Glutamatergic neuron (in vitro differentiated cells): ENCODE measurements around the gene TCERG1L. TPM values are rescaled to one million over a fixed set of nuclear protein-coding genes. Genes with fewer than 3 reads are reported as not detected.
A peak's percentile ranks its signal among the peaks of the same experiment; 100 is the strongest.

Experiments
- DNase-seq: peaks from one replicate; pipeline ENCODE4 v3.0.0; 2022
- H3K27ac Mint-ChIP-seq: one replicate; pipeline ENCODE4 v1.8.0; 2020; ENCODE audit warnings: mild to moderate bottlenecking, mixed read lengths, inconsistent platforms; ENCODE audit not compliant: unreplicated experiment
- H3K27me3 Mint-ChIP-seq: one replicate; pipeline ENCODE4 v1.8.0; 2020; ENCODE audit warnings: mild to moderate bottlenecking, moderate library complexity, mixed read lengths, inconsistent platforms; ENCODE audit not compliant: unreplicated experiment
- H3K36me3 Mint-ChIP-seq: one replicate; pipeline ENCODE4 v1.8.0; 2020; ENCODE audit warnings: mild to moderate bottlenecking, mixed read lengths, inconsistent platforms; ENCODE audit not compliant: unreplicated experiment
- H3K4me1 Mint-ChIP-seq: one replicate; pipeline ENCODE4 v1.8.0; 2020; ENCODE audit warnings: mild to moderate bottlenecking, low read depth, mixed read lengths, inconsistent platforms; ENCODE audit not compliant: unreplicated experiment
- H3K4me3 Mint-ChIP-seq: one replicate; pipeline ENCODE4 v1.8.0; 2020; ENCODE audit warnings: mild to moderate bottlenecking, mixed read lengths, inconsistent platforms; ENCODE audit not compliant: unreplicated experiment
- H3K9me3 Mint-ChIP-seq: one replicate; pipeline ENCODE4 v1.8.0; 2020; ENCODE audit warnings: mild to moderate bottlenecking, moderate library complexity, mixed read lengths, inconsistent platforms; ENCODE audit not compliant: unreplicated experiment
- total RNA-seq: library from RNA; stranded (reverse); fragmentation: NEBNext Ultra II Directional; extraction: Animal tissue kit (Norgen Biotek cat#: 25700); gene quantifications from one replicate; pipeline ENCODE4 v1.2.1, GENCODE V29; 2021; ENCODE audit not compliant: unreplicated experiment
- TF ChIP-seq, protein P1 (sequence below): fragments of 200-600 bp; sonication (generic); IDR thresholded peaks from one replicate; pipeline ENCODE4 v1.5.0; 2021; ENCODE audit not compliant: partially characterized antibody, unreplicated experiment

The TCERG1L gene
- total RNA-seq, 1 donor from 2014 or later = 2.2 TPM

DNA sequence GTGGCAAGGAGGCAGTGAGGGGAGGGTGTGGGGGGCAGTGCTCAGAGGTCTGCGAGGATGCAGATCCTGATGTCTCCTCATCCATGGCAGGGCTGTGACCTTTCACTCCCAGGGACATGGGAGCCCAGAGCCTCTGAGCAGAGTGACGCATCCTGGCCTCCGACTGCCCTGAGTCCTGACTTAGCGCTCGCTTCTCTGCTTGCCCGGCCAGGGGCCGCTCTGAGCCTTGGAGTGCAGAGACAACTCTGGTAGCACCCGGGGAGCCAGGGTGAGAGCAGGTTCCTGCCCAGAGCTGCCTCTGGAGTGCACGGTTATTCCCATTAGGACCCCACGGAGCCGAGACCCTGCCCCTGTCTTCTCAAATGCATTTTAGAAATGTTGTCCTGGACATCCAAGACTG is 188.0 kb downstream of the TCERG1L start:
- Mint-ChIP-seq H3K4me1 (peaks cover 4% of the 10 kb centered on the region), H3K27me3 (peaks cover 6% of the 10 kb centered on the region), H3K27ac (no peak overlapping the region), H3K9me3 (peaks cover 8% of the 10 kb centered on the region), H3K4me3 (no peak overlapping the region), H3K36me3 (peaks cover 4% of the 10 kb centered on the region)
- DNase-seq = no peak
- TF ChIP-seq, protein P1, sequence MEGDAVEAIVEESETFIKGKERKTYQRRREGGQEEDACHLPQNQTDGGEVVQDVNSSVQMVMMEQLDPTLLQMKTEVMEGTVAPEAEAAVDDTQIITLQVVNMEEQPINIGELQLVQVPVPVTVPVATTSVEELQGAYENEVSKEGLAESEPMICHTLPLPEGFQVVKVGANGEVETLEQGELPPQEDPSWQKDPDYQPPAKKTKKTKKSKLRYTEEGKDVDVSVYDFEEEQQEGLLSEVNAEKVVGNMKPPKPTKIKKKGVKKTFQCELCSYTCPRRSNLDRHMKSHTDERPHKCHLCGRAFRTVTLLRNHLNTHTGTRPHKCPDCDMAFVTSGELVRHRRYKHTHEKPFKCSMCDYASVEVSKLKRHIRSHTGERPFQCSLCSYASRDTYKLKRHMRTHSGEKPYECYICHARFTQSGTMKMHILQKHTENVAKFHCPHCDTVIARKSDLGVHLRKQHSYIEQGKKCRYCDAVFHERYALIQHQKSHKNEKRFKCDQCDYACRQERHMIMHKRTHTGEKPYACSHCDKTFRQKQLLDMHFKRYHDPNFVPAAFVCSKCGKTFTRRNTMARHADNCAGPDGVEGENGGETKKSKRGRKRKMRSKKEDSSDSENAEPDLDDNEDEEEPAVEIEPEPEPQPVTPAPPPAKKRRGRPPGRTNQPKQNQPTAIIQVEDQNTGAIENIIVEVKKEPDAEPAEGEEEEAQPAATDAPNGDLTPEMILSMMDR = no peak

DNA sequence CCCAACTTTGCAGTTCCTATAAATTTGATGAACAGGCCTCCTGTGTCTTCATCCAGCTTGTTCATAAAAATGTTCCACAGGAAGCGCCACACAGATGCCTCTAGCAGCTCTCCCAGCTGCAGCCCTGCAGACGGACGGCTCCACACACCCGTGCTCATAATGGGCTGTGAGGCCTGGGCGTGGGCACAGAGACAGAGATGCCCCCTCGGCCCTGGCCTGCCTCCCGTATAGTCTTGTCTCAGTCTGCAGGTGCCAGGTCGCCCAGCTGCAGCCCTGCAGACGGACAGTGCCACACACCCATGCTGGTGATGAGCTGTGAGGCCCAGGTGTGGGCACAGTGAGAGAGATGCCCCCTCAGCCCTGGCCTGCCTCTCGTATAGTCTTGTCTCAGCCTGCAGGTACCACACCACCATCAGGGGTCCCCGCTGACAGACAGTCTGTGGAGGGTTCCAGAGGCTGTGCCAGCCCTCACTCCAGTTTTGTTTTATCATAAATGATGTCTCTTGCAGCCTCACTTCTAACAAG is 189.9 kb downstream of the TCERG1L start:
- H3K36me3 Mint-ChIP-seq = peaks cover 4% of the 10 kb centered on the region
- DNase-seq = no peak
- H3K9me3 Mint-ChIP-seq = peaks cover 8% of the 10 kb centered on the region
- peaks cover 4% of the 10 kb centered on the region for H3K4me1 Mint-ChIP-seq
- TF ChIP-seq, protein P1 = no peak
- no peak overlapping the region for H3K27ac Mint-ChIP-seq
- H3K4me3 Mint-ChIP-seq = no peak overlapping the region
- H3K27me3 Mint-ChIP-seq = peaks cover 6% of the 10 kb centered on the region

DNA sequence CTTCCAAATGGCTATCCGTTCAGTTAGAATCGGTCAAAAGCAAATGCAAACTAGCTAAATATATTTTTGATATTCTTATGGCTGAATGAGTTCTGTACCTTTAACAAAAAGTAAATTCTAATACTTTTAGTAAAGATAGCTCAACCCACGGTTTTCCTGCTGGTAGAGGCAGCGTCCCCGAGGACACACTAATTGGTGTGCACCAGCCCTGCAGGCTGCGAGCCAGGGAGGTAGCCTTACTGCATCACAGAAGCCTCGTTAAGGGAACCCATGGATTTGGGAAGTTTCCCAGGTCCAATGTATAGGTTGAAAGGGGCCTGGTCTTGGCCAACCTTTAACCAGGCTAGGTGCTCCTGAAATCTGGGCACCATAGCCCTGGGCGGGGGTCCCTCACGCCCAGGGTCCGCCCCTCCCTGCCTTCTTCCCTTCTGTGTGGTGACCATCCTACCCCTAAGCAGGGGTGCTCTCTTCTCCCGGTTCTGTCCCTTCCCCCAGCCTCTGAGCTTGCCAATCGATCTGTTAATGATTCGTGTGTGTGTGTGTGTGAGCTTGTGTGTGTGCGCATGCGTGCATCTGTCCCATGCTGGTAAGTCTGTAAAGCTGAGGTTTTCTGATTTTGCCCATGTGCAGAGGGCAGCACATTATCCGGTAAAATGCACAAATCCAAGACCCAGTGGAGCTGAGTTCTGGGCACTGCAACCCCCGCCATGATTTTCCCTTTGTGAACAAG is 191.7 kb downstream of the TCERG1L start:
- TF ChIP-seq, protein P1 = no peak
- Mint-ChIP-seq H3K36me3 (peaks cover 4% of the 10 kb centered on the region), H3K4me3 (peak overlapping the region; percentile 53), H3K27me3 (peaks cover 6% of the 10 kb centered on the region), H3K4me1 (peaks cover 4% of the 10 kb centered on the region), H3K27ac (no peak overlapping the region), H3K9me3 (peaks cover 8% of the 10 kb centered on the region)
- peak; percentile 56 for DNase-seq

DNA sequence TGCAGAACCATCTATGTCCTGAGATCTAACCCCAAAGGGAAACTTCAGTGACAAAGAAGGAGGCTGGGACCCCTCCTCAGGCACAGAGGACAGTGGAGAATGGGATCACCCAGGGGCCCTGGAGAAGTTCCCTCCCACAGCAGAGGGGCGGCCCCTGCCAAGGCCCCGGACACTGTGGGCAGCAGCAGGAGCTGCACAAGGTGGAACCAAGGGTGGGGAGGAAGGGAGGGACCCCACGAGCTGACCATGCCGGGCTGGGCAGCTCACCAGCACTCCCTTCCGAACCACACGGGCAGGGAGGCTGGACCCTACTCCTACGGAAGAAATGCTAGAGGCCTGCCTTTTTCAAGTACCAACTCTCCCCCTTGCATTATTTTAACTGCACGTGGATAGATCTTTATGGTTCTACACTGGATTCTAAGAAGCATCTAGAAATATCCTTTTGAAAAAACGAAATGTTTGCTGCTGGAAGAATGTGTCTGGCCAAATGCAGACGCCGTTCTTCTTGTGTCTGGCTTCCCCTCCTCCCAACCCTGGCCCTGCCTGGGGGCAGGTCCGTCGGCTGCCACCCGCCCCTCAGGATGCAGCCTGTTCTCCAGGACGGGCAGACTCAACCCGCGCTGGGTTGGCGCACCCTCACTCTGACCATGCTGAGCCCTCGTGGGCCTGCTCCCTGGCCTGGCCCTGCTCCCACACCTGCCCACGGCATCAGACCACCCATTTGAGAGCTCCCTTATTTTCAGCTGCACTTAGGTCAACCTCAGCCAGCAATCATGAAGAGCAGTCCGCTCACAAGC is 193.9 kb downstream of the TCERG1L start:
- no peaks in the 10 kb centered on the region for H3K36me3 Mint-ChIP-seq
- no peak for DNase-seq
- H3K9me3 Mint-ChIP-seq = peaks cover 6% of the 10 kb centered on the region
- no peak overlapping the region for H3K27ac Mint-ChIP-seq
- peaks cover 6% of the 10 kb centered on the region for H3K27me3 Mint-ChIP-seq
- H3K4me3 Mint-ChIP-seq = no peak overlapping the region
- TF ChIP-seq, protein P1 = no peak
- H3K4me1 Mint-ChIP-seq = peaks cover 4% of the 10 kb centered on the region
